ENCODE measurements around the gene MRPS18A.
A peak's percentile ranks its signal among the peaks of the same experiment; 100 is the strongest.

Gene MRPS18A

DNA sequence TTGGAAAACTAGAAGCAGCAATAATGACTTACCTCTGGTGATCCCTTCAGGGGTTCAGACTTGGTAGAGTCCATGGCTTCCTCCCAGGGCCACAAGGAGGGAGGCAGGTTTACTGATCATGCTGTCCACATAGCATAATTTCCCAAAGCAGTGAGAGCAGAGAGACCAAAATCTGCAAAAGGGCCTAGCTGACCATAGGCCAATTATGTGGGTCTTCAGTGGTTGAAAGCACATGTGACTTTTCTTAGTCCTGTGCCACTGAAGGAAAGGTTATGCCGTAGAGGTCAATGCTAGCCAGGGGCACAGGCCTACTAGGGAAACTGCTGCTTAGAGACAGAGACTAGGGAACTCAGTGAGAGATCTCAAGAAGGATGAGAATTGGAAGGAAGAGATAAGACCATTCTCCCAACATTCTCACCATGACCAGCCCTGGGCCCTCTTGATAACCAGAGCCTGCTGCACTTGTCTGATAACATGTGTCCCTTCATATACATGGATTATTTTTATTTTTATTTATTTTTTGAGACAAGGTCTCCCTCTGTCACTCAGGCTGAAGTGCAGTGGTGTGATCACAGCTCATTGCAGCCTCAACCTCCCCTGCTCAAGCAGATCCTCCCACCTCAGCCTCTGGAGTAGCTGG, 56.5 kb downstream of the MRPS18A start:
- DNase-seq: no peak

- peak; percentile 76 to 77 for DNase-seq
Observed at GRCh38 chr6:43629505-43630300, 57.9 kb downstream of the MRPS18A start.

DNA sequence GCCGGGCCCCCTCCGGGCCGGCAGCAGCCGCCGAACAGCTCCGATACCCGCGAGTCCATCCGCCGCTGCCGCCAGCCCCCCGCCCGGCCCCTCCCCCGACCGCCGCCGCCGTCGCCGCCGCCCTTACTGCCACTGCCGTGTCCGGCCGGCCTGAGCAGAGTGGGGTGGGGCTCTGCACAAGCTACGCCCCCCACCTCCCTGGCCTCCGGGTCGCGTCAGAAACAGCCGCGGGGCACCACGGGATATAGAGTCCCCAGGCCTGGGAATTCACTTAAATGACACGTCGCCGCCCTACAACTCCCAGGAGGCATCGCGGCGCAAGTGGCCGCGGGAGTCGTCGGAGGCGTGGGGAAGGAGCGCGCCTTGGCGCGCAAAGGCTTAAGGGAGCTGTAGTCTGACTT, 58.5 kb downstream of the MRPS18A start, which contains the start of gene GTPBP2:
Gene GTPBP2 (minus strand): TSS at position 161 of the 401 bp plus-strand sequence. CDS start 102 bp downstream, at position 59.
- peak; percentile 94 for DNase-seq

GRCh38 chr6:43628393-43629103, 59.0 kb downstream of the MRPS18A start:
- DNase-seq: peak; percentile 35 to 39

DNA sequence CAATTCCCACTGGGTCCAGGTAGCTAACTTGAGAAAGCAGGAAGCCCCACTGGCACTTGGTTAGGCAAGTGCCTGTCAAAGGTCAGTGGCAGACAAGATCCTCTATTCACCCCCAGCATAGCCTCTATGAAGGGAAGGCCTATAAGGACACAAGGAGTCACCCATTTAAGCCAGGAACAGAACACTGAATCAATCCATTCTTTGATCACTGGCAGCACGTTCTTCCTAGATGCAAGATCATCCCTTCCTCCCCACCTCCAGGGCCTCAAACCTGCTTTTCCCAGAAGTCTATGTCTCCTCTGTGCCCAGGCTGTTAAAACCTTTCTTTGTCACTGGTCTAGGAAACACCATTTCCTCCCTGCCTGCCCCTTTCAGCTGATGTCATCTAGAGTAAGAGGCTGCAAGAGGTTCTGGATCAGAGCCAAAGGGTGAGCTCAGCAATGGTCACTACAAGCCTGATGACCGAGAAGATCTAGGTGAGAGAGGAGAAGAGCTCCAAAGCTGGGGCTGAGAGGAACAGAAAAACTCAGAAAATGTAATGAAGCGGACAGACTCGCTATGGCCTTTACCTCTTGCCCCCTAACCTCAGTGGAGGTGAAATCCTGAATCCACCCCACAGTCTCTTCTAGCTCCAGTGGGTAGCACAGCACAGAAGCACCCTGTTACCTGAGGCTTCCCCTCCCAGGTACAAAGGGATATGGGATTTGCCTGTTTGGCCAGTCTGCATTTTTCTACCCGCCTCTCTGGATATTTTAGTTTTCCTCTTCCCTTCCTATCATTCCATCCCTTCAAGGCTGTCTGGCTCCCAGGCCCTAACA, 60.4 kb downstream of the MRPS18A start:
- DNase-seq: no peak

DNA sequence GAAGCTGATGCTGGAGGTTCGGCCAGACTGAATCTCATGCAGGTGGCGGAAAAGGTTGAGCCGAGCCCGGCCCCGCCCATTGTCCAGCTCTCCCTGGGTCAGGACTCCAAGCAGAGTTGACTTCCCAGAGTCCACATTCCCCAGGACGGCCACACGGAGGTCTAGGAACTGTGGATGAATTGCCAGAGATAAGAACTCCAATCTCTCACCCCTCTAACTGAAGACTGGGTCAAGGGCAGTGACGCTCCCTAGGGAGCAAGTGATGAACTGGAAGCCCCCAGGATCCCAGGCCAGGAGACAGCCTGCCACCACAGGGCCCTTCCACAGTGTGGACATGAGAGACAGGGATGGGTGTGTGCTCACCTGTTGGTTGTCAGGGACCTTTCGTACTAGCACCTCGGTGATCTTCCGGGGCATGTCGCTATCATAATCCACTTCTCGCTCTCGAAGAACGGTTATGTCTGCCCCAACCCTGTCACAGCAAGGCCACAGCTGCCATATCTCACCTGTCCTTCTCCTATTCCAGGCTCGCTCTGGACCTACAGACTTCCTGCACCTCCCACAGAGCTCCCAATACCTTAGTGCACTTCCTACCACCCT, 62.1 kb downstream of the MRPS18A start:
- DNase-seq: no peak

- no peak for DNase-seq
Observed at GRCh38 chr6:43624786-43625288, 62.8 kb downstream of the MRPS18A start.

DNA sequence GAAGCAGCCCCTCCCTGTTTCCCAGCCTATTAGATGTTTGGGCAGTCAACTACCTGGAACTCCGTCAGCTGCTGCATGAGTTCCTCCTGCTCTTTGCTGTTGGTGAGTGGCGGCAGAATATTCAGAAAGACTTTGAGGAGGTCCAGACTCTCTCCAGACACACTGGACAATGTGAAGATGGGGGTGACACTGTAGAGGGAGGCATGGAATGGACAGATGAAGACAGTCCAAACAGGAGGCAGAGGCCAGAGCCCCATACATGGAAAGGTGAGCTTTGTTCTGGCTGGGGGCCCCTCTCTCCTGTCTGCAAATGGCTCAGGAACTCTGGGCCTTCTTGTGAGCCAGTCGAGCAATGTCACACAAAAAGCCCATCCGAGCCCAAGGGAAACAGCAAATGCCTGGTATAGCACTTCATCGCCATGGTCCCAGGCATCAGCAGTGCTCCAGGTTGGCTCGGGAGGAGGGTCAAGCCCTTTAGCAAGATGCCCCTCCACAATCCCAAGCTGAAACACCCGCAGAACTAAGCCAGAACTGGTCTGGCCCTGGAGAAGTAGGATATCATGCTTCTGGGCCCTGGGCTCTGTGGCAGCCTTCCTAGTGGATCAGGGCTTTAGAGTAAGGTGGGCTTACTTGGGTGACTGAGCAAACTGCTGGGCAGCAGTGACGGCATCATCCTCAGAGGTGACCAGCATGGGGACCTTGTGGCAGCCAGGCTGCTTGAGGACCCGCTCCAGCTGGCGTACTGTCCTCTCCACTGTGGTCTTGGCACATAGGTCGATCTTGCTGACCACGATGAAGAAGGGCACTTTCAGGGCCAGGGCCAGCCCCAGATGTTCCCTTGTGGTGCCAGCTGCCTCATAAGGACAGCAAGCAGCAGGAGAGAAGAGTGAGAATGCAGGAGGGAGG, 63.5 kb downstream of the MRPS18A start:
- no peak for DNase-seq

GRCh38 chr6:43622541-43622940, 65.0 kb downstream of the MRPS18A start:
- DNase-seq: no peak

- DNase-seq: no peak
Observed at GRCh38 chr6:43621836-43622180, 65.8 kb downstream of the MRPS18A start.

All from activated CD4-positive, alpha-beta T cell treated with anti-CD3 and anti-CD28 coated beads, Interleukin-2, amount 50 U/mL, for 4 hours (primary cell).